ENCODE data around the gene ANXA11. TPM values are rescaled to one million over a fixed set of nuclear protein-coding genes. Genes with fewer than 3 reads are reported as not detected.

ANXA11 gene
- total RNA-seq, 3 donors from 2014 or later, result 83.3 to 102 (median 93.4) TPM

DNA sequence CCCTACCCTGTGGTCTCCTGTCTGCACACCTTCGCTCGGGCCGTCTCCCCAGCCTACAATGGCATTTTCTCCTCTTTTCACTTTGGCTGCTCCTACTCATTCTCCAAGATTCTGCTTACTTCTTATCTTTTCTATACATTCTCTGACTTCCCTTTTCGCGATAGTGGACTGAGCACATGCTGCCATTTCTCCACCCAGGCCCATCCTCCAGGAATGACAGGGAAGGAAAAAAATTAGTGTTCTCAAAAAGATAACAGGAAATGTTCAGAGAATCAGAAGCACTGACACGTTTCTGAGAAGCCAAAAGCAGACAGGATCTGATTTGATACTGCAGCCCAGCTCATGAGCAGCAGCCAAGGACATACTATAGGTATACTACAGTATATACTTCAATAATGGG, 6.4 kb upstream of the ANXA11 start:
- TF ChIP-seq POLR2A (IDR thresholded peaks at IDR 0.05) (no peak), POLR2AphosphoS5 (IDR thresholded peaks at IDR 0.05) (no peak)
- TF ChIP-seq, protein P1, sequence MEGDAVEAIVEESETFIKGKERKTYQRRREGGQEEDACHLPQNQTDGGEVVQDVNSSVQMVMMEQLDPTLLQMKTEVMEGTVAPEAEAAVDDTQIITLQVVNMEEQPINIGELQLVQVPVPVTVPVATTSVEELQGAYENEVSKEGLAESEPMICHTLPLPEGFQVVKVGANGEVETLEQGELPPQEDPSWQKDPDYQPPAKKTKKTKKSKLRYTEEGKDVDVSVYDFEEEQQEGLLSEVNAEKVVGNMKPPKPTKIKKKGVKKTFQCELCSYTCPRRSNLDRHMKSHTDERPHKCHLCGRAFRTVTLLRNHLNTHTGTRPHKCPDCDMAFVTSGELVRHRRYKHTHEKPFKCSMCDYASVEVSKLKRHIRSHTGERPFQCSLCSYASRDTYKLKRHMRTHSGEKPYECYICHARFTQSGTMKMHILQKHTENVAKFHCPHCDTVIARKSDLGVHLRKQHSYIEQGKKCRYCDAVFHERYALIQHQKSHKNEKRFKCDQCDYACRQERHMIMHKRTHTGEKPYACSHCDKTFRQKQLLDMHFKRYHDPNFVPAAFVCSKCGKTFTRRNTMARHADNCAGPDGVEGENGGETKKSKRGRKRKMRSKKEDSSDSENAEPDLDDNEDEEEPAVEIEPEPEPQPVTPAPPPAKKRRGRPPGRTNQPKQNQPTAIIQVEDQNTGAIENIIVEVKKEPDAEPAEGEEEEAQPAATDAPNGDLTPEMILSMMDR (IDR thresholded peaks at IDR 0.05), result no peak
- no peak overlapping the region for H3K27ac ChIP-seq
- no peak overlapping the region for H3K4me3 ChIP-seq
- no peaks in the 10 kb centered on the region for H3K4me1 ChIP-seq
- DNase-seq (ENCODE audit: low spot score in 2 of 2), result no peak
- intact Hi-C loops (cut with DNase I; ENCODE audit: low total_unique reads), result no loop called here
- no peaks in the 10 kb centered on the region for H3K9me3 ChIP-seq
- H3K27me3 ChIP-seq, result no peaks in the 10 kb centered on the region
- H3K36me3 ChIP-seq, result no peaks in the 10 kb centered on the region

DNA sequence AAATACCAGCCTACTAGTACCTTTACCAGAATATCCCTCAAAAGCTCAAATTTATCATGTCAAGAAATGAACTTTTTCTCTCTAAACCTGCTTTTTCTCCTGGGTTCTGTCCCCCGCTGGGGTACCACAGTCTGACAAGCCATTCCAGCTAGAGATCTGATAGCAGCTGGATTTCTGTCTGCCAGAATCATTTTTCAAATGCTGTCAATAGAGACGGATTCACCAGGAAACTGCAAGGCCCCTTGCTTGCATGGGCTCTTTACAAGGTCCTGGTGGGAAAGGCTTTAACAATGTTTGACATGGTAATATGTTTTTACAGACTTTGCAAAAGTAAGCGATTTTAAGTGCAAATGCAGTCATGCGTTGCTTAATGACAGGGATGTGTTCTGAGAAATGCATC, 4.9 kb upstream of the ANXA11 start:
- no peak overlapping the region for H3K4me3 ChIP-seq
- no peak for DNase-seq (ENCODE audit: low spot score in 2 of 2)

DNA sequence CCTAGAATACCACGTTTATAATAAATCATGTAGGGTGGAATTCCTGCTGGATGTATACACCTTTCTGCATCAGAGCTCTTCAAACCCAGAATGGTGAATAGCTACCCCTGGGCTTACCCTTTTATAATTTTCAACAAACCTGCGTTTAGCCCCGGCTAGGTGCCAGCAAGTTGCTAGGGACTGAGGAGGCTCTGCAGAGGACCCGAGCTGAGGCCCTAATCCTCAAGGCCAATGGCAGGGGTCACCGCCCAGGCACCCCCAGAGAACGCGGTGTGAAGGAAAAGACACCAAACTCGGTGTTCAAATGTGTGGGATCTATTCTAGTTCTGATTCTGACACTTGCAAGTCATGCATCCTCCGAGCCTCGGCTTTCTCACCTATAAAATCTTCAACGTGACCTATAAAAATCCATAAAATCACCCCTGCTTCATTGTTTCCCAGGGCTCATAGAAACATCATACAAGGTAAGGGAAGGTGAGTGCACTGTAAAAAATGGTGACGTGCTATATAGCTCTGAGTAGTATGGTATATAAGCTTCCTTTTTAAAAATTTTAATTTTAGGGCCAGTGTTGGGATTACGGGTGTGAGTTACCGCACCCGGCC, 2.5 kb upstream of the ANXA11 start:
- H3K27ac ChIP-seq, result peak overlapping the region; percentile 97 to 98
- peaks cover 0 to 13% of the 10 kb centered on the region in 2 donors for H3K4me1 ChIP-seq
- intact Hi-C loops (cut with DNase I; ENCODE audit: low total_unique reads), result no loop called here
- H3K27me3 ChIP-seq, result no peaks in the 10 kb centered on the region
- no peaks in the 10 kb centered on the region for H3K36me3 ChIP-seq
- no peaks in the 10 kb centered on the region for H3K9me3 ChIP-seq
- DNase-seq (ENCODE audit: low spot score in 2 of 2), result no peak
- peak overlapping the region; percentile 40 to 62 (median 44) for H3K4me3 ChIP-seq
- TF ChIP-seq POLR2A (IDR thresholded peaks at IDR 0.05) (no peak), POLR2AphosphoS5 (IDR thresholded peaks at IDR 0.05) (no peak)
- TF ChIP-seq, protein P1 (IDR thresholded peaks at IDR 0.05), result no peak

More for the DNA sequence above, 4.9 kb upstream of the ANXA11 start:
- H3K9me3 ChIP-seq, result no peaks in the 10 kb centered on the region
- H3K36me3 ChIP-seq, result no peaks in the 10 kb centered on the region
- no peak overlapping the region for H3K27ac ChIP-seq
- TF ChIP-seq POLR2A (IDR thresholded peaks at IDR 0.05) (no peak), POLR2AphosphoS5 (IDR thresholded peaks at IDR 0.05) (no peak)
- TF ChIP-seq, protein P1 (IDR thresholded peaks at IDR 0.05), result no peak
- peaks cover 0 to 7% of the 10 kb centered on the region in 2 donors for H3K4me1 ChIP-seq
- intact Hi-C loops (cut with DNase I; ENCODE audit: low total_unique reads), result no loop called here
- H3K27me3 ChIP-seq, result no peaks in the 10 kb centered on the region

DNA sequence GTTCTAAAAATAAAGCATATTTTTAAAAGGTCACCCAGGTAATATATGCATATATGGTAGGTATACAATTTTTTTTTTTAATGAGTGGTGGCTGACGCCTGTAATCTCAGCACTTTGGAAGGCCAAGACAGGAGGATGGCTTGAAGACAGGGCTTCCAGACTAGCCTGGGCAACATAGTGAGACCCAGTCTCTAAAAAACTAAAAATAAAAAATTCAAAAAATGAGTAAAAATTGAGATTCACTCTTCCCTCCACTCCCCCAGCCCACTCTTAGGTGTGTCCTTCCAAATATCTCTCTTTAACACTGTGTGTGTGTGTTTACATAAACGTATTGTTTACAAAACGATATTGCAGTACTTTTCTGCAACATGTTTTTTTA, 929 bp upstream of the ANXA11 start:
- intact Hi-C loops (cut with DNase I; ENCODE audit: low total_unique reads), result no loop called here
- peak overlapping the region in 2 of 3 donors; percentile 78 to 94 for H3K4me3 ChIP-seq
- TF ChIP-seq POLR2A (IDR thresholded peaks at IDR 0.05) (no peak), POLR2AphosphoS5 (IDR thresholded peaks at IDR 0.05) (no peak)
- TF ChIP-seq, protein P1 (IDR thresholded peaks at IDR 0.05), result no peak
- H3K27ac ChIP-seq, result peak overlapping the region; percentile 97 to 98
- no peaks in the 10 kb centered on the region for H3K9me3 ChIP-seq
- no peaks in the 10 kb centered on the region for H3K36me3 ChIP-seq
- H3K27me3 ChIP-seq, result no peaks in the 10 kb centered on the region
- H3K4me1 ChIP-seq, result peaks cover 0 to 16% of the 10 kb centered on the region in 2 donors
- DNase-seq (ENCODE audit: low spot score in 2 of 2), result no peak

DNA sequence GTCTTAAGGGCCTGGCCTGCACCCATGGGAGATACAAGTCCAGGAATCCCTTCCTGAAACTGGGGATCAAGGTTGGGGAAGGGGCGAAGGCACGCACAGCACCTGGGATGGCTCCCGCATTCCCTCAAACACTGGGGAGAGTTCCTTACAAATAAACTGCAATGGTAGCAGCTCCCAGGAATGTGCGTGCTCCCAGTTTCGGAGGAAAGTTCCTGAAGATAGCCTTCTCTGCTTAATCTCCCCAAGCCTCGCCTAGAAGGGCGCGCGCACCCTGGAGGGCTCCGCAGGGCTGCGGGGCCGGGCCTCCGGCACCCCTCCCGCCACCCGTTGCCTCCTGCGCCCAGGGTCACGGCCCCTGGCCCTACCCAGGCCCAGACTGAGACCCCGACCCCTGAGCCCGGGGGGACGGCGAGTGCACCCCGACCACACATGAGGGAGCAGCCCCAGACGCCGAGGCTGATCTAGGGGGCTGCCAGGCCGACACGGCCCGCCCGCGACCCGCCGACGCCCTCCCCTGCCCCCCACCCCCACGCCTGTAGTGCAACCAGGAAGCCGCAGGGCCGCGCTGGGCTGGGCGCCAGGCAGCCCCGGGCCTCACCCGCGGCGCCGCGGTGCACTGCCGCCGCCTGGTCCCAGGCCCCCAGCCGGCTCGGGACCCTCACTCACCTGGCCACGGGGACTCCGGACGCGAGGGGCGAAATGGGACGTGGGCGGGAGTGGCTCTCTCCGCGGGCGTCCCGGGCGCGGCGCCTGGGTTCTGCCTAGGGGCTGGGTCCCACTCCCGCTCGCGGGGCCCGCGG, 460 bp downstream of the ANXA11 start:
- DNase-seq (ENCODE audit: low spot score in 2 of 2), result no peak

More for the DNA sequence above, 460 bp downstream of the ANXA11 start:
- TF ChIP-seq, protein P1 (IDR thresholded peaks at IDR 0.05), result no peak
- TF ChIP-seq POLR2AphosphoS5 (IDR thresholded peaks at IDR 0.05) (peak in 1 of 3 donors; percentile 10), POLR2A (IDR thresholded peaks at IDR 0.05) (no peak)
- H3K4me1 ChIP-seq, result peaks cover 0 to 16% of the 10 kb centered on the region in 2 donors
- H3K4me3 ChIP-seq, result peak overlapping the region; percentile 78 to 94 (median 92)
- H3K27me3 ChIP-seq, result no peaks in the 10 kb centered on the region
- peak overlapping the region; percentile 97 to 98 for H3K27ac ChIP-seq
- H3K36me3 ChIP-seq, result no peaks in the 10 kb centered on the region
- intact Hi-C loops (cut with DNase I; ENCODE audit: low total_unique reads), result loop anchor here (5.0 kb wide), 1 partner anchor 48 kb away; no protein-coding TSS in a partner anchor
- no peaks in the 10 kb centered on the region for H3K9me3 ChIP-seq

All from breast epithelium (tissue), 4 donors.